Mucosa of rectum (tissue), 2 donors: ENCODE data around the gene RERG.
A peak's percentile ranks its signal among the peaks of the same experiment; 100 is the strongest.

Experiments
- H3K27ac ChIP-seq, 2 donors: one replicate each; pipeline ENCODE4 v1.7.0; 2013; ENCODE audit warnings: inconsistent platforms in 2 of 2, low read depth in 2 of 2, low read length in 2 of 2
- H3K27me3 ChIP-seq, 2 donors: one replicate each; pipeline ENCODE4 v1.7.0; 2013; ENCODE audit warnings: low read length in 2 of 2; ENCODE audit not compliant: control insufficient read depth in 2 of 2, insufficient read depth in 2 of 2
- H3K36me3 ChIP-seq, 2 donors: one replicate each; pipeline ENCODE4 v1.7.0; 2013; ENCODE audit warnings: low read length in 2 of 2; ENCODE audit not compliant: control insufficient read depth in 2 of 2, insufficient read depth in 2 of 2
- H3K4me1 ChIP-seq, 2 donors: one replicate each; pipeline ENCODE4 v1.7.0; 2013; ENCODE audit warnings: low read length in 2 of 2, mild to moderate bottlenecking in 1 of 2; ENCODE audit not compliant: control insufficient read depth in 2 of 2, insufficient read depth in 2 of 2
- H3K4me3 ChIP-seq, 2 donors: one replicate each; pipeline ENCODE4 v1.7.0; 2013; ENCODE audit warnings: low read length in 2 of 2
- H3K9ac ChIP-seq, 2 donors: one replicate each; pipeline ENCODE4 v1.7.0; 2013; ENCODE audit warnings: low read length in 2 of 2, low read depth in 1 of 2, mild to moderate bottlenecking in 1 of 2
- H3K9me3 ChIP-seq, 2 donors: one replicate each; pipeline ENCODE4 v1.7.0; 2013; ENCODE audit warnings: low read length in 2 of 2; ENCODE audit not compliant: control insufficient read depth in 2 of 2
- donor health status: healthy.
- donor health status: Normal muscosa, but diverticular disease.

The RERG gene

DNA sequence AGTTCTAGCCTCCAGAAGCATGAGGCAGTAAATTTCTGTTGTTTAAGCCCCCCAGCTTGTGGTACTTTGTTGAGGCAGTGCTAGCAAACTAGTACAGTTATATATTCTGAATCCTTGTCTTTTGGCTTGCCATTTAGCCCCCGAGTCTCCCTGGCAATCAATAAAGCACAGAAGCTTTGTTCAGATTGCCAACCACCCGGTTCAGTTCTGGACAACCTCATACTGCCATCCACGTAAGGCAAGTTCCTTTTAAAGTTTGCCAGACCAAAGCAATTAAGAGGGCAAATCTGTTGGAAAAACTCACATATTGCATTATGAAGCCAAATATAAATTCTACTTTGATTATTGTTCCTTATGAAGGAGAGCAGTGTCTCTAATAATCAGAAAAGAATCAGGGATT, 67.1 kb downstream of the RERG start:
- Histone ChIP-seq H3K9me3 (no peaks in the 10 kb centered on the region), H3K4me3 (no peak overlapping the region), H3K9ac (no peak overlapping the region), H3K4me1 (peaks cover 0 to 3% of the 10 kb centered on the region in 2 donors), H3K27me3 (no peaks in the 10 kb centered on the region), H3K36me3 (no peaks in the 10 kb centered on the region), H3K27ac (peak overlapping the region in 1 of 2 donors; percentile 5)

- Histone ChIP-seq H3K4me3 (no peak overlapping the region), H3K27ac (peak overlapping the region in 1 of 2 donors; percentile 40), H3K36me3 (no peaks in the 10 kb centered on the region), H3K4me1 (peaks cover 0 to 3% of the 10 kb centered on the region in 2 donors), H3K9me3 (no peaks in the 10 kb centered on the region), H3K27me3 (no peaks in the 10 kb centered on the region), H3K9ac (no peak overlapping the region)
Observed at GRCh38 chr12:15152868-15153267, 68.3 kb downstream of the RERG start.

DNA sequence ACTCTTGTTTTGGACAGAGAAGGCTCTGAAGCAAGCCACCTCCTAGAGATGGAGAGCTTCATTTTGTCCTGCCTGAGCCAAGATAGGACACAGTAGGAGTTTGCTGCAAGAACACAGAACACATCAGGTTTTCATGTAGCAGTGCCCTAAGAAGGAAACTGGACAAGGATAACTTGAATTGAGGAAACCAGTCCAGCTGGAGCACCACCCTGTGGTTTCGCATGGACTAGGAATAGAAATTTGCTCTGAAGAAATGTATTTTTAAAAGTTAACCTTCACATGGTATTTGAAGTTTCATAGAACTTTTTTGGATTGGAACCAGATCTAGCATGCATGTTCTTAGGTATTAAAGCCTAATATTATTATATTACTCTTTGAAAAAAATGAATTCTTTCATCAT, 68.8 kb downstream of the RERG start:
- Histone ChIP-seq H3K27me3 (no peaks in the 10 kb centered on the region), H3K4me1 (peaks cover 0 to 3% of the 10 kb centered on the region in 2 donors), H3K36me3 (no peaks in the 10 kb centered on the region), H3K27ac (peak overlapping the region in 1 of 2 donors; percentile 44), H3K4me3 (no peak overlapping the region), H3K9me3 (no peaks in the 10 kb centered on the region), H3K9ac (no peak overlapping the region)

DNA sequence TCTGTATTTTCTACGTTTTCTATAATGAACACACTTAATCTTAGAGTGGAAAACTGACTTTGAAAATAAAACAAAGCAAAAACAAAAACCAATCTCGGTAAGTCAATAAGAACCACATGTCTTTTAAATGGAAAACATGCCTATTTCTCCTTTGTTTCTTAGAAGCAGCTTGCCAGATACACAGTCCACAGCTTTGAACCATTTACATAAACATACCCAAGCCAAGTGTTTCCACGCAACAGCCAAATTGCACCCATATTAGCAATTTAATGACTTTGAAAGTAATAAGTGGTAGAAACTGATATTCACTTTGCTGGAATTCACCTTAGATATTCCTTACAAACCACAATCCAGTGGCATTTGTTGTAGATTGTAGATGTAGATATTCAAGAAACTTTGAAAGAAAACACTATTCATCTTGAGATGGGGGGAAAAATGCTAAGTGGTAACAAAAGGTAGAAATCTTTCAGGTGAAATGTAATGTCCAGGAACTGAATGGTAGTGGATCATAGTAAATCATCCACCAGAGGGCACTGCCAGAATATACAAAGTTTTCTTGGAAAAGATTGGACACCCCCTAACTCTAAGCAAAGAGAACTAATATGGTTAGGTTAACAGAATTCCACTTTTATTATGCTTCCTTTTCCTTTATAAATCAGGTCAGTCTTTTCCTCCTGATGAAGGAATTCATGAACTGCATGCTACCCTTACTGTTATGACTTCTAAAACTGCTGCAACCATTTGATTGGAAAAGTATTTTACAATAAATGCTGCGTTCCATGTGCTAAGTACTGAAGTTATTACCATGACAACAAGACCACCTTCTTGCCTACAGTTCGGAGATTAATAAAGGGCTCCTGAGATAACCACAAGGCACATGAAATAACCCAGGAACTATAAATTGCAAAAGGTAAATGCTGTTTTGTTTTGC, 69.8 kb downstream of the RERG start:
- no peaks in the 10 kb centered on the region for H3K27me3 ChIP-seq
- H3K4me3 ChIP-seq, result no peak overlapping the region
- no peaks in the 10 kb centered on the region for H3K9me3 ChIP-seq
- H3K9ac ChIP-seq, result no peak overlapping the region
- peaks cover 0 to 5% of the 10 kb centered on the region in 2 donors for H3K4me1 ChIP-seq
- peak overlapping the region in 1 of 2 donors; percentile 44 for H3K27ac ChIP-seq
- H3K36me3 ChIP-seq, result no peaks in the 10 kb centered on the region

- Histone ChIP-seq H3K4me3 (no peak overlapping the region), H3K4me1 (peaks cover 0 to 3% of the 10 kb centered on the region in 2 donors), H3K36me3 (no peaks in the 10 kb centered on the region), H3K27me3 (no peaks in the 10 kb centered on the region), H3K9ac (no peak overlapping the region), H3K27ac (no peak overlapping the region), H3K9me3 (no peaks in the 10 kb centered on the region)
Observed at GRCh38 chr12:15146585-15146984, 74.6 kb downstream of the RERG start.

DNA sequence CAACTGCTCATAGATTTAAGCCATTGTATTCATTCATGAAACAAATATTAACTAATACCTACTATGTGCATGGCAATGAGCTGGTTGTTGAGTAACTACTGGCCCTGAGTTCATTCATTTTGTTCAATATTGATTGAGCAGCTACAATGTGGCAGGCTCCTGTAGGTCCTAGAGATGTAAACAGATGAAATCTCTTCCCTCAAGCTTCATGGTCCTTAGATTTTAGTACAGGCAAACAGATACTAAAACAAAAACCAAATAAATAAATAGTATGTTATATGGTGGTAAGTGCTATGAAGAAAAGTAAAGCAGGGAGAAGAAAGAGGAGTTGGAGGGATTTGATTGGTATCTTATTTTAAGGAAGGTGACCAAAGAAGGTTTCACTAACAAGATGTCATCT, 77.8 kb downstream of the RERG start:
- H3K36me3 ChIP-seq, result no peaks in the 10 kb centered on the region
- no peaks in the 10 kb centered on the region for H3K9me3 ChIP-seq
- no peak overlapping the region for H3K27ac ChIP-seq
- no peaks in the 10 kb centered on the region for H3K27me3 ChIP-seq
- no peak overlapping the region for H3K9ac ChIP-seq
- H3K4me1 ChIP-seq, result peaks cover 0 to 3% of the 10 kb centered on the region in 2 donors
- no peak overlapping the region for H3K4me3 ChIP-seq

- Histone ChIP-seq H3K27me3 (no peaks in the 10 kb centered on the region), H3K27ac (no peak overlapping the region), H3K36me3 (no peaks in the 10 kb centered on the region), H3K4me3 (no peak overlapping the region), H3K4me1 (peaks cover 0 to 3% of the 10 kb centered on the region in 2 donors), H3K9me3 (no peaks in the 10 kb centered on the region), H3K9ac (no peak overlapping the region)
Observed at GRCh38 chr12:15142711-15143110, 78.5 kb downstream of the RERG start.

DNA sequence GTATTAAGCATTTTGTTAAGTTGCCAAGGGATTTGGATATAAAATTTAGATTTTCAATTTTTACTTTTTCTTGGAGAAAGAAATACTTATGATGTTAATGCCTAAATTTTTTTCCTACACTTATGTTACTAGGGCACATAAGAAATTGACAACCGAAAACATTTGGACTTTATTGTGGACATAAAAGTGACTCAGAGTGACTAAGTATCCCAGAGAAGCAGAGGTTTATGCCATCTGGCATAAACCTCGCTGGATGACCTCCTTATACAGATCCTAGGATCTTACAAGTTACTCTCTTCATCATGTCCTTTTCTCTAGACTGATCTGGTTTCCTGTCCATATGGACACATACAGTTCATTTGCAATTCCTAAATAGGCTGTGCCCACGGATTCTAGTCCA, 89.8 kb downstream of the RERG start:
- Histone ChIP-seq H3K9ac (no peak overlapping the region), H3K9me3 (no peaks in the 10 kb centered on the region), H3K27ac (no peak overlapping the region), H3K27me3 (no peaks in the 10 kb centered on the region), H3K4me3 (no peak overlapping the region), H3K36me3 (no peaks in the 10 kb centered on the region), H3K4me1 (no peaks in the 10 kb centered on the region)

DNA sequence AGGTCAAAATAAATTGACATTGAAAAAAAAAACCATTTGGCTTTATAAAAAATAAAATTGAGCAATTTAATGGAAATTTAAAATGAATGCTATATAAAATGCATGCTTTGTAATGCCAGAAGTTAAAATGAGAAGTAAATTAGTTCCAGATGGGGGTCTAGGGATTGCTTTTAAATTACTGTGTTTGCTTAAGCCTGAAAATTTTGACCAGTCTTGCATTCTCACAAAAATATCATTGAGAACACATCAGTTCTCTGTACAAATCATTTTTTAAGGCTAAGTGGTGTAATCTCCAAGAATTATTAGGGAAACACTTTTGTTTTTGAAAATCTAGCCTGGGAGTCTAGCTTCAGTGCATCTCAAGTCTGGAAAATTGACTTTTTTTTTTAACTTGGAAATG, 90.7 kb downstream of the RERG start:
- Histone ChIP-seq H3K9me3 (no peaks in the 10 kb centered on the region), H3K4me1 (no peaks in the 10 kb centered on the region), H3K9ac (no peak overlapping the region), H3K27me3 (no peaks in the 10 kb centered on the region), H3K4me3 (no peak overlapping the region), H3K27ac (no peak overlapping the region), H3K36me3 (no peaks in the 10 kb centered on the region)

- Histone ChIP-seq H3K27ac (no peak overlapping the region), H3K9ac (no peak overlapping the region), H3K27me3 (no peaks in the 10 kb centered on the region), H3K4me3 (no peak overlapping the region), H3K36me3 (no peaks in the 10 kb centered on the region), H3K9me3 (no peaks in the 10 kb centered on the region), H3K4me1 (no peaks in the 10 kb centered on the region)
Observed at GRCh38 chr12:15123401-15123800, 97.8 kb downstream of the RERG start.
